Parathyroid adenoma (tissue), 2 donors: Measurements from ENCODE around the gene PPIL6.

Source experiments
- H2AFZ ChIP-seq: fragments of 300-600 bp; sonication (generic); one replicate; pipeline ENCODE4 v1.7.0; 2017; ENCODE audit warnings: antibody characterized with exemption, mild to moderate bottlenecking
- H3K27ac ChIP-seq: fragments of 300-600 bp; sonication (generic); one replicate; pipeline ENCODE4 v1.7.0; 2017
- H3K27me3 ChIP-seq: fragments of 300-600 bp; sonication (generic); one replicate; pipeline ENCODE4 v1.7.0; 2017; ENCODE audit warnings: low read length; ENCODE audit not compliant: control insufficient read depth, insufficient read depth
- H3K36me3 ChIP-seq: fragments of 300-600 bp; sonication (generic); one replicate; pipeline ENCODE4 v1.7.0; 2017; ENCODE audit warnings: low read length; ENCODE audit not compliant: control insufficient read depth, insufficient read depth
- H3K4me1 ChIP-seq: fragments of 300-600 bp; sonication (generic); one replicate; pipeline ENCODE4 v1.7.0; 2017; ENCODE audit warnings: control low read depth
- H3K4me2 ChIP-seq: fragments of 300-600 bp; sonication (generic); one replicate; pipeline ENCODE4 v1.7.0; 2017; ENCODE audit warnings: low read length
- H3K4me3 ChIP-seq: fragments of 300-600 bp; sonication (generic); one replicate; pipeline ENCODE4 v1.7.0; 2017; ENCODE audit warnings: low read depth, low read length
- H3K79me2 ChIP-seq: fragments of 300-600 bp; sonication (generic); one replicate; pipeline ENCODE4 v1.7.0; 2017; ENCODE audit warnings: control low read depth
- H3K9ac ChIP-seq: fragments of 300-600 bp; sonication (generic); one replicate; pipeline ENCODE4 v1.7.0; 2017; ENCODE audit warnings: mild to moderate bottlenecking
- H3K9me3 ChIP-seq: fragments of 300-600 bp; sonication (generic); one replicate; pipeline ENCODE4 v1.7.0; 2017; ENCODE audit warnings: low read length; ENCODE audit not compliant: control insufficient read depth
- TF ChIP-seq, protein P1 (sequence below): fragments of 300-600 bp; sonication (generic); IDR thresholded peaks from one replicate; pipeline ENCODE4 v1.7.0; 2017; ENCODE audit warnings: antibody characterized with exemption, mild to moderate bottlenecking
- donor health status: primary hyperparathyroidism.

The PPIL6 gene

DNA sequence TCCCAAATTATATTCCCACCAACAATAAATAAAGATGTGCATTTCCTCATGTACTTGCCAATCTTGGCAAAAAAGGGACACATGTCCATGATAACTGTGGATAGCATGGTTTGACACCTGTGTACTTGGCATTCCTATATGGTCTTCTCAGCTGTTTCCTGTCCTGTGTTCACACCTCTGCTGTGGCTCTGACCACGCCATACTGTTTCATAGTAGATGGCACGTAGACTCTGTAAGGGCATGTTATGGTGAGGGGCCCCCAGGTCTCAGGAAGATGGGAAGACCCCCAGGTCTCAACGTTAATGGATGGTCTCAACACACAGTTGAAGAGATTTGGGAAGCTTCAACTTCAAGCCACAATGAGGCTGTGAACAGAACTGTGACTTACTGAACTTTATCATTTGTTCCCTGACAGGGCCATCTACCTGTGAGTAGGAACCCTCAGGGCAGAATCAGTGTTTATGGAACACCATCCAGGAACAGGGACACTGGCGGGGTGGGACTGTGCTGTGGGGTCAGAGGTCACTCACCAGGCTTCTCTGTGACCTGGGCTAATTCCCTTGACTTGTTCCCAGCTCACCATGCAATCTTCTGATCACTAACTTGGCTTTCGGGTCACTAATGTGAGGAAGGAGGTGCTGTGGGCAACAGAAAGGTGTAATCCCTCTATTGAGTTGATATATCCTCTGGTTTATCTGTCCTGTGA is 30.8 kb upstream of the PPIL6 start:
- TF ChIP-seq, protein P1, sequence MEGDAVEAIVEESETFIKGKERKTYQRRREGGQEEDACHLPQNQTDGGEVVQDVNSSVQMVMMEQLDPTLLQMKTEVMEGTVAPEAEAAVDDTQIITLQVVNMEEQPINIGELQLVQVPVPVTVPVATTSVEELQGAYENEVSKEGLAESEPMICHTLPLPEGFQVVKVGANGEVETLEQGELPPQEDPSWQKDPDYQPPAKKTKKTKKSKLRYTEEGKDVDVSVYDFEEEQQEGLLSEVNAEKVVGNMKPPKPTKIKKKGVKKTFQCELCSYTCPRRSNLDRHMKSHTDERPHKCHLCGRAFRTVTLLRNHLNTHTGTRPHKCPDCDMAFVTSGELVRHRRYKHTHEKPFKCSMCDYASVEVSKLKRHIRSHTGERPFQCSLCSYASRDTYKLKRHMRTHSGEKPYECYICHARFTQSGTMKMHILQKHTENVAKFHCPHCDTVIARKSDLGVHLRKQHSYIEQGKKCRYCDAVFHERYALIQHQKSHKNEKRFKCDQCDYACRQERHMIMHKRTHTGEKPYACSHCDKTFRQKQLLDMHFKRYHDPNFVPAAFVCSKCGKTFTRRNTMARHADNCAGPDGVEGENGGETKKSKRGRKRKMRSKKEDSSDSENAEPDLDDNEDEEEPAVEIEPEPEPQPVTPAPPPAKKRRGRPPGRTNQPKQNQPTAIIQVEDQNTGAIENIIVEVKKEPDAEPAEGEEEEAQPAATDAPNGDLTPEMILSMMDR: no peak
- H3K27me3 ChIP-seq: no peaks in the 10 kb centered on the region
- no peak overlapping the region for H3K4me2 ChIP-seq
- no peak overlapping the region for H2AFZ ChIP-seq
- no peaks in the 10 kb centered on the region for H3K9me3 ChIP-seq
- no peak overlapping the region for H3K4me3 ChIP-seq
- H3K36me3 ChIP-seq: no peaks in the 10 kb centered on the region
- peaks cover under 1% of the 10 kb centered on the region for H3K4me1 ChIP-seq
- H3K27ac ChIP-seq: no peak overlapping the region
- no peak overlapping the region for H3K9ac ChIP-seq
- H3K79me2 ChIP-seq: peaks cover 6% of the 10 kb centered on the region

DNA sequence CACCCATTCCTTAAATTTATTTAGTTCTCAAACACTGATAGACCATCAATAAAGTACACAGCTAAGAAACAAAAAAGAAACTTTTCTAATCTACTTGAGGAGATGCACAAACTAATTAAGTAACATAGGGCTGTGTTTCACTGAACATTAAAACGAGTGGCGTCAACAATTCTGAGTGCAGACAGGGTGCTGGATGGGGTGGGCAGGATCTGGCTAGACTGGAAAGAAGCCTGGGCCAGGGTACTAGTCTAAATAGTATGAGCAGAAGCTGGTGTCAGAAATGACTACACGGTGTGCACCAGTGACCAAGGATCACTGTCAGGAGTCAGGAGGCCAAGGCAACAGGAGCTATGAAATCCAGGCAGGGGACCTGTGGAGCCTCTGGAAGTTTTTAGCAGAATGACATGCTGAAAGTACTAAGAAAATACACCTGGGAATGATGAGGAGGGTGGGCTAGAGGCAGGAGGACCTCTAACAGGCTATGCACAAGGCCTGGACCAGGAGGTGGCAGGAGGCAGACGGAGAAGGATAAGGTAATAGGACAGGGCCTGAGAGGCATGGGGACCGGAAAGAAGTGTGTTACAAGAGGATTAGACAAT is 29.3 kb upstream of the PPIL6 start:
- H3K4me3 ChIP-seq: no peak overlapping the region
- no peaks in the 10 kb centered on the region for H3K36me3 ChIP-seq
- no peak overlapping the region for H3K9ac ChIP-seq
- H3K9me3 ChIP-seq: no peaks in the 10 kb centered on the region
- no peak overlapping the region for H2AFZ ChIP-seq
- H3K4me2 ChIP-seq: no peak overlapping the region
- peaks cover 5% of the 10 kb centered on the region for H3K4me1 ChIP-seq
- peaks cover 6% of the 10 kb centered on the region for H3K79me2 ChIP-seq
- H3K27ac ChIP-seq: no peak overlapping the region
- TF ChIP-seq, protein P1: no peak
- H3K27me3 ChIP-seq: no peaks in the 10 kb centered on the region

DNA sequence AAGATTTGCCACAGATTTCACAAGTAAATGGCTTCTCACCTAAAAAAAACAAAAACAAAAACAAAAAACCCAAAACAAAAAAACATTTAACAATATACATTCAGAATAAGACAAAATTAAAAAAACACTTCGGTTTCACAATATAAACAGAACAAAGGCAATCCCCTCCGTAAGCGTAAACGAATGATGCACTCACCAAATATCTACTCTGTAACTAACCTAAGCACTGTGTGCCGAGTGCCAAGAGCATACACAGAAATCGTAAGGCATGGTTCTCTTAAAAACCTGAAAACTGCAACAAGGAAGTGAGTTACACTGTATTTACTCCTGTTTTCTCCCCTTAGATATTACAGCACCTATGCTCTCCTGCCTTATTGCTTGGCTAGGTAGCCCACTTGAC is 27.3 kb upstream of the PPIL6 start:
- no peaks in the 10 kb centered on the region for H3K36me3 ChIP-seq
- no peaks in the 10 kb centered on the region for H3K9me3 ChIP-seq
- TF ChIP-seq, protein P1: no peak
- no peak overlapping the region for H2AFZ ChIP-seq
- no peak overlapping the region for H3K4me3 ChIP-seq
- H3K4me2 ChIP-seq: no peak overlapping the region
- peaks cover 5% of the 10 kb centered on the region for H3K4me1 ChIP-seq
- no peaks in the 10 kb centered on the region for H3K27me3 ChIP-seq
- peaks cover 6% of the 10 kb centered on the region for H3K79me2 ChIP-seq
- H3K27ac ChIP-seq: no peak overlapping the region
- no peak overlapping the region for H3K9ac ChIP-seq

DNA sequence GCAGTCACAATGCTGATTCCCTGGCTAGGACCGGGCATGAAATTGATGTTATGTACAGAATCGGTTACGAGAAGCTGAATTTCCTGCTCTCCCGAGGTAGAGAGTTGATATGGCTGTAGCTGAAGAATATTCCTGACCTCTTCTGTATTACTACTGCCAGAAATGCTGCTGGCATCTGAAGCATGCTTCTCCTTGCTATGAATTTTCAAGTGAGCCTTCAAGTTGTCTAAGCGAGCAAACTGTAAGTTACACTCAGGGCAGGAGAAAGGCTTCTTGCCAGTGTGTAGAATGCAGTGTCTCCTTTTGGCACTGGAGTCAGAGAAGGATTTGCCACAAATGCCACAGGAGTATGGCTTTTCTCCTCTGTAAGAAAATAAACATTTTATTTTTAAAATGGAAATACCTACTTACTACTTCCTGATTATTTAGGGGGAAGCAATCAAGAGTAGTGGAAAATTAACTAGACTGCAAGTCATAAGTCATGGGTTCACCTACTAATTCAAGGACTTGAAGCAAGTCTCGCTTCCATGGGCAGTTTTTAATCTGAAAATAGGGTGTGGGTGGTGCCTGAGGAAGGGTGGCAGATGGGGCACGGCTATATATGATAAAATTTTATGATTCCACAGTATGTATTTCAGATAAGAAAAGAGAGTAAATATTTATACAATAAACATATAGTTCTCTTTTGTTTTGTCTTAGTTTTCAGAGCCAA is 25.9 kb upstream of the PPIL6 start:
- Histone ChIP-seq H3K79me2 (peaks cover 6% of the 10 kb centered on the region), H3K4me3 (no peak overlapping the region), H3K9me3 (no peaks in the 10 kb centered on the region), H2AFZ (no peak overlapping the region), H3K36me3 (no peaks in the 10 kb centered on the region), H3K9ac (no peak overlapping the region), H3K4me2 (no peak overlapping the region), H3K27me3 (no peaks in the 10 kb centered on the region), H3K27ac (no peak overlapping the region), H3K4me1 (peaks cover 10% of the 10 kb centered on the region)
- TF ChIP-seq, protein P1: no peak
